PC-9 (cell line): ENCODE measurements around the gene RALB. TPM values are rescaled to one million over a fixed set of nuclear protein-coding genes. Genes with fewer than 3 reads are reported as not detected.

Experiments used
- BruUV-seq: library from RNA; stranded (reverse); fragments of 400-500 nt; replicated peaks from 2 replicates; lab custom pipeline; 2021; lab: Mats Ljungman, UMichigan
- CTCF ChIA-PET: fragments of 300-600 bp; sonication (Branson Sonifier 250); formaldehyde crosslinking; loops from one replicate; lab custom pipeline; 2022; ENCODE audit warnings: antibody characterized with exemption; lab: Charles Lee
- POLR2A ChIA-PET: fragments of 300-600 bp; sonication (Branson Sonifier 250); formaldehyde crosslinking; loops from one replicate; lab custom pipeline; 2022; ENCODE audit warnings: antibody characterized with exemption; ENCODE audit not compliant: unreplicated experiment; lab: Charles Lee
- DNase-seq, 2 experiments: peaks; one replicate each; pipeline versions ENCODE4 v3.0.0 to v3.0.0-alpha.2; 2015 to 2022; ENCODE audit warnings: mixed read lengths in 1 of 2
- H2AFZ ChIP-seq: fragments of 200-600 bp; sonication (generic); 2 replicates; pipeline ENCODE4 v1.8.1; 2017; ENCODE audit warnings: antibody characterized with exemption
- H3F3A ChIP-seq: fragments of 200-600 bp; sonication (generic); 2 replicates; pipeline ENCODE4 v1.8.1; 2017; ENCODE audit warnings: antibody characterized with exemption, mild to moderate bottlenecking, low read depth; ENCODE audit not compliant: insufficient read depth
- H3K27ac ChIP-seq: fragments of 200-600 bp; sonication (generic); 2 replicates; pipeline ENCODE4 v1.6.1; 2016; ENCODE audit warnings: mixed run types
- H3K27me3 ChIP-seq: fragments of 200-600 bp; sonication (generic); 2 replicates; pipeline ENCODE4 v1.6.1; 2016; ENCODE audit warnings: low read depth, mixed run types; ENCODE audit not compliant: insufficient read depth
- H3K36me3 ChIP-seq: fragments of 200-600 bp; sonication (generic); 2 replicates; pipeline ENCODE4 v1.6.1; 2016; ENCODE audit warnings: low read depth, mixed run types
- H3K4me1 ChIP-seq: fragments of 200-600 bp; sonication (generic); replicated peaks from 2 replicates; pipeline ENCODE4 v1.6.1; 2016; ENCODE audit warnings: mixed run types; ENCODE audit not compliant: insufficient read depth
- H3K4me2 ChIP-seq: fragments of 200-600 bp; sonication (generic); 2 replicates; pipeline ENCODE4 v1.6.1; 2017; ENCODE audit warnings: mixed run types
- H3K4me3 ChIP-seq: fragments of 200-600 bp; sonication (generic); 2 replicates; pipeline ENCODE4 v1.6.1; 2016; ENCODE audit warnings: mixed run types
- H3K79me2 ChIP-seq: fragments of 200-600 bp; sonication (generic); 2 replicates; pipeline ENCODE4 v1.6.1; 2017; ENCODE audit warnings: low read depth, mixed run types
- H3K9me2 ChIP-seq: fragments of 200-600 bp; sonication (generic); 2 replicates; pipeline ENCODE4 v1.8.1; 2017; ENCODE audit warnings: mild to moderate bottlenecking; ENCODE audit not compliant: insufficient read depth
- H3K9me3 ChIP-seq: fragments of 200-600 bp; sonication (generic); 2 replicates; pipeline ENCODE4 v1.8.1; 2016; ENCODE audit warnings: low read depth; ENCODE audit not compliant: insufficient read depth
- H4K20me1 ChIP-seq: fragments of 200-600 bp; sonication (generic); 2 replicates; pipeline ENCODE4 v1.8.1; 2017; ENCODE audit not compliant: insufficient read depth
- CTCF ChIP-seq: fragments of 200-600 bp; sonication (generic); conservative IDR thresholded peaks from 2 replicates; pipeline ENCODE4 v1.6.1; 2017; ENCODE audit warnings: mixed run types, antibody characterized with exemption, mild to moderate bottlenecking, moderate library complexity
- EZH2 ChIP-seq: fragments of 200-600 bp; sonication (generic); IDR thresholded peaks from 2 replicates; pipeline ENCODE4 v1.8.0; 2017; ENCODE audit warnings: antibody characterized with exemption, low read depth
- intact Hi-C: fragments of 100-400 bp; cut with micrococcal nuclease; formaldehyde crosslinking; loops from one replicate; pipeline ENCODE4 v1.10.0; 2022; ENCODE audit not compliant: unreplicated experiment
- total RNA-seq: library from RNA; stranded (reverse); gene quantifications from 2 replicates; pipeline ENCODE4 v1.2.3, GENCODE V29; 2021

RALB gene
- total RNA-seq, 1 experiment from 2014 or later, result 86.6 TPM

- POLR2A ChIA-PET, result interaction anchor here (0.6 kb wide), 1 partner anchor 728 kb away, joined by 5 read pairs; no protein-coding TSS in a partner anchor
- no TSS peak for BruUV-seq
Observed at GRCh38 chr2:120204022-120204405, 48.6 kb upstream of the RALB start.

GRCh38 chr2:120204417-120204816 lies 48.2 kb upstream of the RALB start:
- ChIA-PET CTCF (no interaction called here), POLR2A (no interaction called here)
- Histone ChIP-seq H3K9me2 (no peaks in the 10 kb centered on the region), H3K9me3 (no peaks in the 10 kb centered on the region), H3K4me3 (no peak overlapping the region), H3K27me3 (no peaks in the 10 kb centered on the region), H3K4me2 (no peak overlapping the region), H4K20me1 (no peaks in the 10 kb centered on the region), H3K79me2 (no peaks in the 10 kb centered on the region), H2AFZ (no peak overlapping the region), H3K36me3 (no peaks in the 10 kb centered on the region), H3K4me1 (no peaks in the 10 kb centered on the region), H3K27ac (no peak overlapping the region), H3F3A (no peaks in the 10 kb centered on the region)
- intact Hi-C loops, result no loop called here
- BruUV-seq, result no TSS peak
- no peak for DNase-seq
- TF ChIP-seq CTCF (no peak), EZH2 (no peak)

More at GRCh38 chr2:120204022-120204405, 48.6 kb upstream of the RALB start:
- no peak overlapping the region for H3K4me2 ChIP-seq
- H2AFZ ChIP-seq, result no peak overlapping the region
- no peaks in the 10 kb centered on the region for H3F3A ChIP-seq
- no peaks in the 10 kb centered on the region for H3K9me2 ChIP-seq
- H3K4me3 ChIP-seq, result no peak overlapping the region
- no peak overlapping the region for H3K27ac ChIP-seq
- CTCF ChIA-PET, result no interaction called here
- no peaks in the 10 kb centered on the region for H3K27me3 ChIP-seq
- no peaks in the 10 kb centered on the region for H3K36me3 ChIP-seq
- H4K20me1 ChIP-seq, result no peaks in the 10 kb centered on the region
- no peaks in the 10 kb centered on the region for H3K9me3 ChIP-seq
- intact Hi-C loops, result no loop called here
- TF ChIP-seq CTCF (peak; percentile 20; the same call in 1 of the 2 replicates), EZH2 (no peak)
- no peaks in the 10 kb centered on the region for H3K4me1 ChIP-seq
- DNase-seq, result no peak
- no peaks in the 10 kb centered on the region for H3K79me2 ChIP-seq

- no peaks in the 10 kb centered on the region for H3K9me2 ChIP-seq
- POLR2A ChIA-PET, result no interaction called here
- no peaks in the 10 kb centered on the region for H3K4me1 ChIP-seq
- H3K9me3 ChIP-seq, result no peaks in the 10 kb centered on the region
- intact Hi-C loops, result no loop called here
- TF ChIP-seq CTCF, result no peak
- TF ChIP-seq EZH2, result no peak
- CTCF ChIA-PET, result no interaction called here
- no peak overlapping the region for H3K27ac ChIP-seq
- no peak overlapping the region for H3K4me2 ChIP-seq
- no peak for DNase-seq
- no peaks in the 10 kb centered on the region for H3K27me3 ChIP-seq
- no peaks in the 10 kb centered on the region for H3K36me3 ChIP-seq
- no TSS peak for BruUV-seq
- no peak overlapping the region for H2AFZ ChIP-seq
- no peaks in the 10 kb centered on the region for H4K20me1 ChIP-seq
- H3F3A ChIP-seq, result no peaks in the 10 kb centered on the region
- no peaks in the 10 kb centered on the region for H3K79me2 ChIP-seq
- no peak overlapping the region for H3K4me3 ChIP-seq
Observed at GRCh38 chr2:120204945-120205670, 47.5 kb upstream of the RALB start.
